Progenitor cell of endocrine pancreas (in vitro differentiated cells): ENCODE data around the gene GPC4. TPM values are rescaled to one million over a fixed set of nuclear protein-coding genes. Genes with fewer than 3 reads are reported as not detected.

ENCODE experiments used
- DNase-seq: peaks from one replicate; pipeline ENCODE4 v3.0.0; 2021; ENCODE audit warnings: low spot score; ENCODE audit not compliant: unreplicated experiment
- H3K27ac Mint-ChIP-seq: 2 replicates; pipeline ENCODE4 v1.8.0; 2021; ENCODE audit warnings: mild to moderate bottlenecking, moderate library complexity, mixed read lengths
- H3K27me3 Mint-ChIP-seq: 2 replicates; pipeline ENCODE4 v1.8.0; 2021; ENCODE audit warnings: mixed read lengths
- H3K36me3 Mint-ChIP-seq: 2 replicates; pipeline ENCODE4 v1.8.0; 2022; ENCODE audit warnings: mixed read lengths; ENCODE audit not compliant: insufficient read depth
- H3K4me1 Mint-ChIP-seq: 2 replicates; pipeline ENCODE4 v1.8.0; 2021; ENCODE audit warnings: low read depth, mixed read lengths
- H3K4me3 Mint-ChIP-seq: 2 replicates; pipeline ENCODE4 v1.8.0; 2021; ENCODE audit warnings: low read depth, mild to moderate bottlenecking, moderate library complexity, mixed read lengths
- H3K9me3 Mint-ChIP-seq: 2 replicates; pipeline ENCODE4 v1.8.0; 2021; ENCODE audit warnings: low read depth, mixed read lengths
- CTCF ChIP-seq: fragments of 200-600 bp; sonication (generic); IDR thresholded peaks from one replicate; pipeline ENCODE4 v1.5.0; 2021; ENCODE audit warnings: antibody characterized with exemption, mild to moderate bottlenecking; ENCODE audit not compliant: unreplicated experiment
- total RNA-seq: library from RNA; stranded (reverse); gene quantifications from 2 replicates; pipeline ENCODE4 v1.2.1, GENCODE V29; 2021

Gene GPC4
- total RNA-seq, 1 donor from 2014 or later = 10.8 TPM

GRCh38 chrX:133307637-133308498 lies 107.4 kb downstream of the GPC4 start:
- H3K27ac Mint-ChIP-seq = no peak overlapping the region
- peaks cover 10% of the 10 kb centered on the region for H3K4me1 Mint-ChIP-seq
- H3K4me3 Mint-ChIP-seq = no peak overlapping the region
- peaks cover 2% of the 10 kb centered on the region for H3K36me3 Mint-ChIP-seq
- no peaks in the 10 kb centered on the region for H3K9me3 Mint-ChIP-seq
- H3K27me3 Mint-ChIP-seq = peaks cover 13% of the 10 kb centered on the region
- no peak for DNase-seq
- TF ChIP-seq CTCF = peak; percentile 12

- Mint-ChIP-seq H3K4me1 (peaks cover 10% of the 10 kb centered on the region), H3K27me3 (peaks cover 12% of the 10 kb centered on the region), H3K4me3 (no peak overlapping the region), H3K9me3 (no peaks in the 10 kb centered on the region), H3K27ac (no peak overlapping the region), H3K36me3 (peaks cover 3% of the 10 kb centered on the region)
- no peak for TF ChIP-seq CTCF
- DNase-seq = no peak
Observed at GRCh38 chrX:133307094-133307493, 108.2 kb downstream of the GPC4 start.

GRCh38 chrX:133306316-133306715 lies 109.0 kb downstream of the GPC4 start:
- no peak overlapping the region for H3K4me3 Mint-ChIP-seq
- peaks cover 10% of the 10 kb centered on the region for H3K27me3 Mint-ChIP-seq
- H3K4me1 Mint-ChIP-seq = peaks cover 8% of the 10 kb centered on the region
- TF ChIP-seq CTCF = no peak
- peaks cover 3% of the 10 kb centered on the region for H3K36me3 Mint-ChIP-seq
- no peaks in the 10 kb centered on the region for H3K9me3 Mint-ChIP-seq
- DNase-seq = no peak
- no peak overlapping the region for H3K27ac Mint-ChIP-seq

GRCh38 chrX:133305348-133305747 lies 109.9 kb downstream of the GPC4 start:
- TF ChIP-seq CTCF = no peak
- peaks cover 2% of the 10 kb centered on the region for H3K4me1 Mint-ChIP-seq
- H3K27ac Mint-ChIP-seq = no peak overlapping the region
- H3K27me3 Mint-ChIP-seq = peaks cover 8% of the 10 kb centered on the region
- no peak overlapping the region for H3K4me3 Mint-ChIP-seq
- DNase-seq = no peak
- no peaks in the 10 kb centered on the region for H3K9me3 Mint-ChIP-seq
- H3K36me3 Mint-ChIP-seq = peaks cover 3% of the 10 kb centered on the region

GRCh38 chrX:133302775-133303445 lies 112.4 kb downstream of the GPC4 start:
- no peak overlapping the region for H3K27ac Mint-ChIP-seq
- peaks cover 3% of the 10 kb centered on the region for H3K36me3 Mint-ChIP-seq
- no peak overlapping the region for H3K4me3 Mint-ChIP-seq
- H3K27me3 Mint-ChIP-seq = no peaks in the 10 kb centered on the region
- no peaks in the 10 kb centered on the region for H3K9me3 Mint-ChIP-seq
- DNase-seq = no peak
- no peaks in the 10 kb centered on the region for H3K4me1 Mint-ChIP-seq
- no peak for TF ChIP-seq CTCF
